ENCODE results near the gene DCXR. TPM values are rescaled to one million over a fixed set of nuclear protein-coding genes. Genes with fewer than 3 reads are reported as not detected.
A peak's percentile ranks its signal among the peaks of the same experiment; 100 is the strongest.

The DCXR gene
- total and polyA plus RNA-seq, 3 experiments from 2014 or later, result 108 to 127 (median 117) TPM

- Mint-ChIP-seq H3K36me3 (no peaks in the 10 kb centered on the region), H3K27me3 (no peaks in the 10 kb centered on the region), H3K4me1 (no peaks in the 10 kb centered on the region), H3K9me3 (no peaks in the 10 kb centered on the region), H3K27ac (no peak overlapping the region), H3K4me3 (no peak overlapping the region)
- no peaks in the 10 kb centered on the region for H3K4me1 ChIP-seq (ENCODE audit: insufficient read depth, low read length)
- H3K9me3 ChIP-seq (ENCODE audit: low read length), result no peaks in the 10 kb centered on the region
- H3K4me3 ChIP-seq (ENCODE audit: low read length), result no peak overlapping the region
- DNase-seq, result no peak
- H3K36me3 ChIP-seq (ENCODE audit: insufficient read depth, low read length), result no peaks in the 10 kb centered on the region
- POLR2A ChIA-PET, result no interaction called here
- CTCF ChIA-PET, result no interaction called here
- no peak overlapping the region for H3K27ac ChIP-seq (ENCODE audit: low read depth, low read length)
- no peaks in the 10 kb centered on the region for H3K27me3 ChIP-seq (ENCODE audit: insufficient read depth, low read length, poor library complexity, severe bottlenecking)
These were observed 30.3 kb downstream of the DCXR start for GRCh38 chr17:82007228-82007494.

GRCh38 chr17:82006468-82007227 lies 30.8 kb downstream of the DCXR start:
- H3K27me3 ChIP-seq (ENCODE audit: insufficient read depth, low read length, poor library complexity, severe bottlenecking), result no peaks in the 10 kb centered on the region
- no peak overlapping the region for H3K4me3 ChIP-seq (ENCODE audit: low read length)
- no peaks in the 10 kb centered on the region for H3K4me1 ChIP-seq (ENCODE audit: insufficient read depth, low read length)
- CTCF ChIA-PET, result no interaction called here
- no peaks in the 10 kb centered on the region for H3K36me3 Mint-ChIP-seq
- no peak overlapping the region for H3K27ac ChIP-seq (ENCODE audit: low read depth, low read length)
- DNase-seq, result no peak
- H3K9me3 Mint-ChIP-seq, result no peaks in the 10 kb centered on the region
- H3K9me3 ChIP-seq (ENCODE audit: low read length), result no peaks in the 10 kb centered on the region
- H3K4me3 Mint-ChIP-seq, result no peak overlapping the region
- H3K4me1 Mint-ChIP-seq, result no peaks in the 10 kb centered on the region
- POLR2A ChIA-PET, result no interaction called here
- no peak overlapping the region for H3K27ac Mint-ChIP-seq
- H3K27me3 Mint-ChIP-seq, result no peaks in the 10 kb centered on the region
- no peaks in the 10 kb centered on the region for H3K36me3 ChIP-seq (ENCODE audit: insufficient read depth, low read length)

- Mint-ChIP-seq H3K27me3 (no peaks in the 10 kb centered on the region), H3K27ac (peak overlapping the region in 2 of 8 donors; percentile 42 to 84), H3K4me3 (no peak overlapping the region), H3K4me1 (no peaks in the 10 kb centered on the region), H3K9me3 (no peaks in the 10 kb centered on the region), H3K36me3 (no peaks in the 10 kb centered on the region)
- Histone ChIP-seq H3K4me1 (ENCODE audit: insufficient read depth, low read length) (no peaks in the 10 kb centered on the region), H3K27ac (ENCODE audit: low read depth, low read length) (no peak overlapping the region), H3K4me3 (ENCODE audit: low read length) (no peak overlapping the region), H3K36me3 (ENCODE audit: insufficient read depth, low read length) (no peaks in the 10 kb centered on the region), H3K27me3 (ENCODE audit: insufficient read depth, low read length, poor library complexity, severe bottlenecking) (no peaks in the 10 kb centered on the region), H3K9me3 (ENCODE audit: low read length) (no peaks in the 10 kb centered on the region)
- DNase-seq, result no peak
- ChIA-PET POLR2A (no interaction called here), CTCF (no interaction called here)
These were observed 31.7 kb downstream of the DCXR start for GRCh38 chr17:82005701-82006348.

GRCh38 chr17:82004517-82005455 lies 32.7 kb downstream of the DCXR start:
- Histone ChIP-seq H3K4me1 (ENCODE audit: insufficient read depth, low read length) (no peaks in the 10 kb centered on the region), H3K27me3 (ENCODE audit: insufficient read depth, low read length, poor library complexity, severe bottlenecking) (no peaks in the 10 kb centered on the region), H3K27ac (ENCODE audit: low read depth, low read length) (no peak overlapping the region), H3K9me3 (ENCODE audit: low read length) (no peaks in the 10 kb centered on the region), H3K4me3 (ENCODE audit: low read length) (no peak overlapping the region), H3K36me3 (ENCODE audit: insufficient read depth, low read length) (no peaks in the 10 kb centered on the region)
- Mint-ChIP-seq H3K9me3 (no peaks in the 10 kb centered on the region), H3K27me3 (no peaks in the 10 kb centered on the region), H3K4me3 (no peak overlapping the region), H3K36me3 (no peaks in the 10 kb centered on the region), H3K27ac (no peak overlapping the region), H3K4me1 (no peaks in the 10 kb centered on the region)
- no peak for DNase-seq
- ChIA-PET POLR2A (no interaction called here), CTCF (interaction anchor here (1.5 kb wide), 1 partner anchor 45 kb away, joined by 5 read pairs; no protein-coding TSS in a partner anchor)

- POLR2A ChIA-PET, result no interaction called here
- Mint-ChIP-seq H3K4me3 (no peak overlapping the region), H3K9me3 (no peaks in the 10 kb centered on the region)
These were observed 33.8 kb downstream of the DCXR start for GRCh38 chr17:82003411-82004381.

GRCh38 chr17:82001571-82002056 lies 35.9 kb downstream of the DCXR start:
- CTCF ChIA-PET, result no interaction called here

More at GRCh38 chr17:82003411-82004381, 33.8 kb downstream of the DCXR start:
- no peaks in the 10 kb centered on the region for H3K4me1 Mint-ChIP-seq
- no peaks in the 10 kb centered on the region for H3K27me3 Mint-ChIP-seq
- H3K36me3 ChIP-seq (ENCODE audit: insufficient read depth, low read length), result no peaks in the 10 kb centered on the region
- H3K27me3 ChIP-seq (ENCODE audit: insufficient read depth, low read length, poor library complexity, severe bottlenecking), result no peaks in the 10 kb centered on the region
- no peaks in the 10 kb centered on the region for H3K9me3 ChIP-seq (ENCODE audit: low read length)
- CTCF ChIA-PET, result interaction anchor here (1.5 kb wide), 1 partner anchor 44 kb away, joined by 5 read pairs; no protein-coding TSS in a partner anchor
- no peaks in the 10 kb centered on the region for H3K4me1 ChIP-seq (ENCODE audit: insufficient read depth, low read length)
- DNase-seq, result no peak
- H3K27ac Mint-ChIP-seq, result no peak overlapping the region
- no peak overlapping the region for H3K4me3 ChIP-seq (ENCODE audit: low read length)
- H3K27ac ChIP-seq (ENCODE audit: low read depth, low read length), result no peak overlapping the region
- H3K36me3 Mint-ChIP-seq, result no peaks in the 10 kb centered on the region

GRCh38 chr17:82000803-82001570 lies 36.5 kb downstream of the DCXR start:
- ChIA-PET POLR2A (no interaction called here), CTCF (no interaction called here)
- DNase-seq, result no peak
- Mint-ChIP-seq H3K36me3 (peaks cover 0 to 8% (median 2%) of the 10 kb centered on the region in 3 donors), H3K27me3 (no peaks in the 10 kb centered on the region), H3K9me3 (no peaks in the 10 kb centered on the region), H3K27ac (no peak overlapping the region), H3K4me3 (no peak overlapping the region), H3K4me1 (no peaks in the 10 kb centered on the region)
- H3K36me3 ChIP-seq (ENCODE audit: insufficient read depth, low read length), result no peaks in the 10 kb centered on the region
- no peaks in the 10 kb centered on the region for H3K9me3 ChIP-seq (ENCODE audit: low read length)
- H3K4me1 ChIP-seq (ENCODE audit: insufficient read depth, low read length), result no peaks in the 10 kb centered on the region
- no peak overlapping the region for H3K4me3 ChIP-seq (ENCODE audit: low read length)
- H3K27ac ChIP-seq (ENCODE audit: low read depth, low read length), result no peak overlapping the region
- H3K27me3 ChIP-seq (ENCODE audit: insufficient read depth, low read length, poor library complexity, severe bottlenecking), result no peaks in the 10 kb centered on the region

More at GRCh38 chr17:82001571-82002056, 35.9 kb downstream of the DCXR start:
- Histone ChIP-seq H3K4me1 (ENCODE audit: insufficient read depth, low read length) (no peaks in the 10 kb centered on the region), H3K27me3 (ENCODE audit: insufficient read depth, low read length, poor library complexity, severe bottlenecking) (no peaks in the 10 kb centered on the region), H3K4me3 (ENCODE audit: low read length) (no peak overlapping the region), H3K9me3 (ENCODE audit: low read length) (no peaks in the 10 kb centered on the region), H3K27ac (ENCODE audit: low read depth, low read length) (no peak overlapping the region), H3K36me3 (ENCODE audit: insufficient read depth, low read length) (no peaks in the 10 kb centered on the region)
- no peaks in the 10 kb centered on the region for H3K4me1 Mint-ChIP-seq
- POLR2A ChIA-PET, result no interaction called here
- H3K27ac Mint-ChIP-seq, result no peak overlapping the region
- DNase-seq, result no peak
- H3K9me3 Mint-ChIP-seq, result no peaks in the 10 kb centered on the region
- peaks cover 0 to 5% (median 2%) of the 10 kb centered on the region in 3 donors for H3K36me3 Mint-ChIP-seq
- H3K27me3 Mint-ChIP-seq, result no peaks in the 10 kb centered on the region
- H3K4me3 Mint-ChIP-seq, result no peak overlapping the region
